Keratinocyte (primary cell): Measurements from ENCODE around the gene IPPK. TPM values are rescaled to one million over a fixed set of nuclear protein-coding genes. Genes with fewer than 3 reads are reported as not detected.

Experiments used
- DNase-seq: peaks from one replicate; pipeline ENCODE4 v3.0.0-alpha.2; 2011; ENCODE audit warnings: low read depth, missing footprints, low spot score
- FAIRE-seq: peaks from 2 replicates; lab custom pipeline; 2011; peaks lifted over from hg19 to GRCh38; lab: Jason Lieb, UNC
- H2AFZ ChIP-seq: 2 replicates; pipeline ENCODE4 v1.6.0; 2012; ENCODE audit warnings: low read length, control low read depth, inconsistent platforms; ENCODE audit not compliant: control insufficient read depth
- H3K27ac ChIP-seq: 2 replicates; pipeline ENCODE4 v1.5.1; 2011; ENCODE audit warnings: low read length; ENCODE audit not compliant: control insufficient read depth, insufficient read depth
- H3K27me3 ChIP-seq: 3 replicates; pipeline ENCODE4 v1.6.0; 2011; ENCODE audit warnings: low read length; ENCODE audit not compliant: control insufficient read depth, insufficient read depth; ENCODE audit errors: extremely low read depth
- H3K36me3 ChIP-seq, 2 experiments: 2 replicates in 1 of 2; 3 replicates in 1 of 2; pipeline ENCODE4 v1.5.1; 2011; ENCODE audit warnings: low read length in 2 of 2, mild to moderate bottlenecking in 1 of 2; ENCODE audit not compliant: control insufficient read depth in 2 of 2, insufficient read depth in 2 of 2; ENCODE audit errors: extremely low read depth in 1 of 2
- H3K4me1 ChIP-seq: 3 replicates; pipeline ENCODE4 v1.5.1; 2011; ENCODE audit warnings: low read length; ENCODE audit not compliant: control insufficient read depth, insufficient read depth; ENCODE audit errors: extremely low read depth
- H3K4me2 ChIP-seq: 3 replicates; pipeline ENCODE4 v1.6.0; 2011; ENCODE audit warnings: low read depth, low read length; ENCODE audit not compliant: control insufficient read depth, insufficient read depth; ENCODE audit errors: extremely low read depth
- H3K4me3 ChIP-seq, 3 experiments: fragments of 200-600 bp in 1 of 3; sonication (generic) in 1 of 3; 2 replicates in 2 of 3; 3 replicates in 1 of 3; pipeline ENCODE4 v1.5.1; 2011 to 2016; ENCODE audit warnings: low read length in 3 of 3, mild to moderate bottlenecking in 3 of 3, control low read depth in 2 of 3, inconsistent platforms in 1 of 3, low read depth in 1 of 3, mixed read lengths in 1 of 3, mixed run types in 1 of 3, moderate library complexity in 1 of 3; ENCODE audit not compliant: control insufficient read depth in 2 of 3, insufficient read depth in 2 of 3; ENCODE audit errors: extremely low read depth in 1 of 3
- H3K79me2 ChIP-seq: 2 replicates; pipeline ENCODE4 v1.6.0; 2012; ENCODE audit warnings: low read length; ENCODE audit not compliant: control insufficient read depth, insufficient read depth
- H3K9ac ChIP-seq: 3 replicates; pipeline ENCODE4 v1.6.0; 2011; ENCODE audit warnings: low read length; ENCODE audit not compliant: control insufficient read depth, insufficient read depth; ENCODE audit errors: extremely low read depth
- H3K9me1 ChIP-seq: 3 replicates; pipeline ENCODE4 v1.6.0; 2011; ENCODE audit warnings: low read length; ENCODE audit not compliant: control insufficient read depth, insufficient read depth; ENCODE audit errors: extremely low read depth
- H3K9me3 ChIP-seq: 2 replicates; pipeline ENCODE4 v1.5.1; 2012; ENCODE audit warnings: low read depth, low read length; ENCODE audit not compliant: control insufficient read depth
- H4K20me1 ChIP-seq: 3 replicates; pipeline ENCODE4 v1.6.0; 2011; ENCODE audit warnings: low read length; ENCODE audit not compliant: control insufficient read depth, insufficient read depth; ENCODE audit errors: extremely low read depth
- EZH2 ChIP-seq: IDR thresholded peaks from one replicate; pipeline ENCODE4 v1.6.1; 2012; ENCODE audit warnings: inconsistent platforms, mild to moderate bottlenecking, low read length, moderate library complexity
- dilution Hi-C: fragments of 300-500 bp; cut with MboI; formaldehyde crosslinking; loops from one replicate; pipeline ENCODE4 v1.7.0; 2020; ENCODE audit warnings: low sequenced_read_pairs; ENCODE audit not compliant: extremely low pct_ligation_motif_present
- polyA plus RNA-seq, 5 experiments: library from polyadenylated mRNA; depleted of rRNA in 3 of 5; stranded (reverse) in 3 of 5; stranded (forward) in 1 of 5; unstranded in 1 of 5; fragments of >200 nt; gene quantifications; 1 replicate in 1 of 5; 2 replicates in 3 of 5; 3 replicates in 1 of 5; pipeline versions ENCODE4 v1.2.1 to v1.2.3, GENCODE V29; 2011 to 2012; ENCODE audit warnings: missing spikeins in 2 of 5, low read depth in 1 of 5, low replicate concordance in 1 of 5
- TF ChIP-seq, protein P1 (sequence below), 3 experiments: IDR thresholded peaks in 1 of 3; conservative IDR thresholded peaks in 1 of 3; optimal IDR thresholded peaks in 1 of 3; 2 replicates in 2 of 3; 3 replicates in 1 of 3; pipeline versions ENCODE3 to v1.5.1; 2011; ENCODE audit warnings: low read length in 3 of 3, mild to moderate bottlenecking in 3 of 3, moderate library complexity in 2 of 3, control low read depth in 1 of 3, inconsistent platforms in 1 of 3; ENCODE audit not compliant: insufficient read depth in 2 of 3; ENCODE audit errors: extremely low read depth in 1 of 3

Gene IPPK
- polyA plus RNA-seq, 1 donor (not counting 4 experiments of a cell fraction or from before 2014, with no cell fraction given): 32.4 TPM

DNA sequence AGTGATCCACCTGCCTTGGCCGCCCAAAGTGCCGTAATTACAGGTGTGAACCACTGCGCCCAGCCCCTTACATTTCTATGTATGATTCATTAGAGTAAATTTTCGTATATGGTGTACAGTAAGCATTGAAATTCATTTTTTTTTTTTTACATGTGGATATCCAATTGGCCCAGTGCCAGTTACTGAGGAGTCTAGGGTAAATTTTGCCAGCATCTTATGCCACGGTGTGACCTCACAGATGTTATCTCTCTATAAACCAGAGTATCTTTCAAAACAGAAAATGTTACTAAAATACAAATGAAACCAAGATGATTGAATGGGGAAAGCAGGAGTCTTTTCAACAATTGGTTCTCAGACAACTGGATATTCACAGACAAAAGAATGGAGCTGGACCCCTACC, 64.7 kb downstream of the IPPK start:
- H3K27ac ChIP-seq: no peak overlapping the region
- dilution Hi-C loops: no loop called here
- peaks cover 16% of the 10 kb centered on the region for H3K4me1 ChIP-seq

DNA sequence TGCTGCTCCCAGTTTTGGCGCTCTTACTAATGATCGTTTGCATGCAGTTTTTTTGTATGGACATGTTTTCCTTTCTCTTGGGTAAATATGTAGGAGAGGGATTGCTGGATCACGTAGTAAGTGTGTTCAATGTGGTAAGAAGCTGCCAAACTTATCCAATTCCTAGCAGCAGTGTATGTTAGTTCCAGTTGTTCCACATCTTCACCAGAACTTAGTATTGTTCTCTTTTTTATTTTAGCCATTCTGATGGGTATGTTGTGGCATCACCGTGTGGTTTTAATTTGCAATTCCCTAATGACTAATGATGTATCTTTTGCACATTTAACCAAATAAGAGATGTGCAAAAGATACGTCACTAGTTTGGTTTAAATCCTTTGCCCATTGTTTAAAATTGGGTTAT, 65.9 kb downstream of the IPPK start:
- H3K4me1 ChIP-seq: peaks cover 23% of the 10 kb centered on the region
- no peak overlapping the region for H3K9ac ChIP-seq
- no peak overlapping the region for H2AFZ ChIP-seq
- DNase-seq: no peak
- dilution Hi-C loops: no loop called here
- no peaks in the 10 kb centered on the region for H3K27me3 ChIP-seq
- TF ChIP-seq EZH2: no peak
- TF ChIP-seq, protein P1, sequence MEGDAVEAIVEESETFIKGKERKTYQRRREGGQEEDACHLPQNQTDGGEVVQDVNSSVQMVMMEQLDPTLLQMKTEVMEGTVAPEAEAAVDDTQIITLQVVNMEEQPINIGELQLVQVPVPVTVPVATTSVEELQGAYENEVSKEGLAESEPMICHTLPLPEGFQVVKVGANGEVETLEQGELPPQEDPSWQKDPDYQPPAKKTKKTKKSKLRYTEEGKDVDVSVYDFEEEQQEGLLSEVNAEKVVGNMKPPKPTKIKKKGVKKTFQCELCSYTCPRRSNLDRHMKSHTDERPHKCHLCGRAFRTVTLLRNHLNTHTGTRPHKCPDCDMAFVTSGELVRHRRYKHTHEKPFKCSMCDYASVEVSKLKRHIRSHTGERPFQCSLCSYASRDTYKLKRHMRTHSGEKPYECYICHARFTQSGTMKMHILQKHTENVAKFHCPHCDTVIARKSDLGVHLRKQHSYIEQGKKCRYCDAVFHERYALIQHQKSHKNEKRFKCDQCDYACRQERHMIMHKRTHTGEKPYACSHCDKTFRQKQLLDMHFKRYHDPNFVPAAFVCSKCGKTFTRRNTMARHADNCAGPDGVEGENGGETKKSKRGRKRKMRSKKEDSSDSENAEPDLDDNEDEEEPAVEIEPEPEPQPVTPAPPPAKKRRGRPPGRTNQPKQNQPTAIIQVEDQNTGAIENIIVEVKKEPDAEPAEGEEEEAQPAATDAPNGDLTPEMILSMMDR (optimal IDR thresholded peaks at IDR 0.05 in 1 of 3, IDR thresholded peaks at IDR 0.05 in 1 of 3, conservative IDR thresholded peaks at IDR 0.05 in 1 of 3; ENCODE audit: extremely low read depth in 1 of 3, insufficient read depth in 2 of 3, low read length in 3 of 3): peak in 1 of 3 experiments; percentile 10
- no peak overlapping the region for H3K27ac ChIP-seq
- no peaks in the 10 kb centered on the region for H3K79me2 ChIP-seq
- H3K4me2 ChIP-seq: no peak overlapping the region
- no peaks in the 10 kb centered on the region for H3K9me3 ChIP-seq
- no peak for FAIRE-seq
- no peaks in the 10 kb centered on the region for H3K36me3 ChIP-seq
- H4K20me1 ChIP-seq: no peaks in the 10 kb centered on the region
- no peaks in the 10 kb centered on the region for H3K9me1 ChIP-seq
- no peak overlapping the region for H3K4me3 ChIP-seq

More for the DNA sequence above, 64.7 kb downstream of the IPPK start:
- Histone ChIP-seq H2AFZ (no peak overlapping the region), H3K9ac (no peak overlapping the region), H3K27me3 (no peaks in the 10 kb centered on the region), H3K9me1 (no peaks in the 10 kb centered on the region), H3K79me2 (no peaks in the 10 kb centered on the region), H3K4me3 (no peak overlapping the region), H3K9me3 (no peaks in the 10 kb centered on the region), H4K20me1 (no peaks in the 10 kb centered on the region), H3K4me2 (no peak overlapping the region), H3K36me3 (no peaks in the 10 kb centered on the region)
- TF ChIP-seq, protein P1 (optimal IDR thresholded peaks at IDR 0.05 in 1 of 3, IDR thresholded peaks at IDR 0.05 in 1 of 3, conservative IDR thresholded peaks at IDR 0.05 in 1 of 3; ENCODE audit: extremely low read depth in 1 of 3, insufficient read depth in 2 of 3, low read length in 3 of 3): no peak
- TF ChIP-seq EZH2: no peak
- FAIRE-seq (no peak), DNase-seq (no peak)
